Measurements from ENCODE around the gene LRP1B.

The LRP1B gene

GRCh38 chr2:141499123-141499522 is 631.7 kb downstream of the LRP1B start:
- Histone ChIP-seq H3K4me3 (ENCODE audit: low read depth in 1 of 2, low read length in 1 of 2) (no peak overlapping the region), H3K9me3 (no peaks in the 10 kb centered on the region), H3K4me1 (ENCODE audit: control insufficient read depth in 1 of 2, insufficient read depth in 1 of 2, low read depth in 1 of 2, low read length in 1 of 2) (no peaks in the 10 kb centered on the region), H3K36me3 (no peaks in the 10 kb centered on the region), H3K27me3 (no peaks in the 10 kb centered on the region), H3K27ac (no peak overlapping the region)
- TF ChIP-seq CTCF (IDR thresholded peaks at IDR 0.05) = no peak

GRCh38 chr2:141498561-141498960 is 632.3 kb downstream of the LRP1B start:
- Histone ChIP-seq H3K9me3 (no peaks in the 10 kb centered on the region), H3K36me3 (no peaks in the 10 kb centered on the region), H3K27me3 (no peaks in the 10 kb centered on the region), H3K4me1 (ENCODE audit: control insufficient read depth in 1 of 2, insufficient read depth in 1 of 2, low read depth in 1 of 2, low read length in 1 of 2) (no peaks in the 10 kb centered on the region), H3K27ac (no peak overlapping the region), H3K4me3 (ENCODE audit: low read depth in 1 of 2, low read length in 1 of 2) (no peak overlapping the region)
- no peak for TF ChIP-seq CTCF (IDR thresholded peaks at IDR 0.05)

- H3K27ac ChIP-seq = no peak overlapping the region
These were observed 633.5 kb downstream of the LRP1B start for GRCh38 chr2:141497272-141497671.

GRCh38 chr2:141496810-141497209 is 634.0 kb downstream of the LRP1B start:
- no peak for TF ChIP-seq CTCF (IDR thresholded peaks at IDR 0.05)
- Histone ChIP-seq H3K36me3 (no peaks in the 10 kb centered on the region), H3K4me1 (ENCODE audit: control insufficient read depth in 1 of 2, insufficient read depth in 1 of 2, low read depth in 1 of 2, low read length in 1 of 2) (no peaks in the 10 kb centered on the region), H3K27me3 (no peaks in the 10 kb centered on the region), H3K4me3 (ENCODE audit: low read depth in 1 of 2, low read length in 1 of 2) (no peak overlapping the region), H3K9me3 (no peaks in the 10 kb centered on the region), H3K27ac (no peak overlapping the region)

More at GRCh38 chr2:141497272-141497671, 633.5 kb downstream of the LRP1B start:
- Histone ChIP-seq H3K4me3 (ENCODE audit: low read depth in 1 of 2, low read length in 1 of 2) (no peak overlapping the region), H3K9me3 (no peaks in the 10 kb centered on the region), H3K36me3 (no peaks in the 10 kb centered on the region), H3K27me3 (no peaks in the 10 kb centered on the region), H3K4me1 (ENCODE audit: control insufficient read depth in 1 of 2, insufficient read depth in 1 of 2, low read depth in 1 of 2, low read length in 1 of 2) (no peaks in the 10 kb centered on the region)
- TF ChIP-seq CTCF (IDR thresholded peaks at IDR 0.05) = no peak

- Histone ChIP-seq H3K27ac (no peak overlapping the region), H3K27me3 (no peaks in the 10 kb centered on the region)
- no peak for TF ChIP-seq CTCF (IDR thresholded peaks at IDR 0.05)
These were observed 636.9 kb downstream of the LRP1B start for GRCh38 chr2:141493936-141494335.

GRCh38 chr2:141492816-141493215 is 638.0 kb downstream of the LRP1B start:
- Histone ChIP-seq H3K27ac (no peak overlapping the region), H3K4me1 (ENCODE audit: control insufficient read depth in 1 of 2, insufficient read depth in 1 of 2, low read depth in 1 of 2, low read length in 1 of 2) (no peaks in the 10 kb centered on the region), H3K9me3 (no peaks in the 10 kb centered on the region), H3K27me3 (no peaks in the 10 kb centered on the region), H3K36me3 (no peaks in the 10 kb centered on the region), H3K4me3 (ENCODE audit: low read depth in 1 of 2, low read length in 1 of 2) (no peak overlapping the region)
- TF ChIP-seq CTCF (IDR thresholded peaks at IDR 0.05) = no peak

More at GRCh38 chr2:141493936-141494335, 636.9 kb downstream of the LRP1B start:
- Histone ChIP-seq H3K36me3 (no peaks in the 10 kb centered on the region), H3K4me1 (ENCODE audit: control insufficient read depth in 1 of 2, insufficient read depth in 1 of 2, low read depth in 1 of 2, low read length in 1 of 2) (no peaks in the 10 kb centered on the region), H3K9me3 (no peaks in the 10 kb centered on the region), H3K4me3 (ENCODE audit: low read depth in 1 of 2, low read length in 1 of 2) (no peak overlapping the region)

All from neutrophil (primary cell).